Effector CD8-positive, alpha-beta T cell (primary cell): Measurements from ENCODE around the gene ACOT13.
"Not testable (repeated sequence)": the region's sequence is repeated elsewhere in the genome, so short reads cannot be mapped to it uniquely, and the experiment has no call there.

Source experiments
- DNase-seq: peaks from one replicate; lab custom pipeline; 2025; lab: John Stamatoyannopoulos, UW
- total RNA-seq, 4 experiments: gene quantifications; one replicate each; lab custom pipeline; 2026; lab: John Stamatoyannopoulos, UW

The ACOT13 gene
- 16.2 to 21.8 (median 20.6) reads per million in 4 experiments for total RNA-seq

DNA sequence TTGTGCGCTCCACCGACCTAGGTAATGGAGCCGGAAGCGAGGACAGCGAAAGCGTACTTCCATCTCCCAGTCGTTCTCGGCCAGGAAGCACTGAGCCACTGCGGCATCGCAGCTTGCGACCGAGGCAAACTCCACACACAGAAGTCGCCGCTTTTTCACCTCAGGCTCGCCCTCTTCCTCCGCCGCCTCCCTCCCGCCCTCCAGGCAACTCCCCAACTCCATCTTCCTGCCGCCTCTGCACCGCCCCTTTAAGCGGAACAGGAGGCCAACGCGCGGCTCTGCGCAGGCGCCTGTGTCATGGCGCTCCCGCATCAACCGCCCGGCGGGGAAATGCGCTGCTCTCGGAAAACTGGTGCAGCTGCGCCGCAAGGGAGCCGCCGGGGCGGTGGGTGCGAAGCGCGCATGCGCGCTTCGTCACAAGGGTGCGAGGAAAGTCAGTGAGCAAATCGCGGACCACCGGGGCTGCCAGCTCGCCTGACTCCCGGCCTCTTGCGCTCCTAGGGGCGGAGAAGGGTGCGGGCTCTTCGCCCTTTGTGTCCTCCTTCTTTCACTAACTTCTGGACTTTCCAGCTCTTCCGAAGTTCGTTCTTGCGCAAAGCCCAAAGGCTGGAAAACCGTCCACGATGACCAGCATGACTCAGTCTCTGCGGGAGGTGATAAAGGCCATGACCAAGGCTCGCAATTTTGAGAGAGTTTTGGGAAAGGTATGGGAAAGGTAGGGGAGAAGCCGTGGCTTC lies at the start of gene ACOT13, which contains the start of gene TDP2:
TSS of gene ACOT13 (plus strand) at position 437 of the 737 bp plus-strand sequence. CDS start at position 624, 187 bp downstream.
TSS of gene TDP2 (minus strand) at position 259 of the 737 bp plus-strand sequence. CDS start at position 222, 37 bp downstream.
- peak; percentile 96 for DNase-seq

DNA sequence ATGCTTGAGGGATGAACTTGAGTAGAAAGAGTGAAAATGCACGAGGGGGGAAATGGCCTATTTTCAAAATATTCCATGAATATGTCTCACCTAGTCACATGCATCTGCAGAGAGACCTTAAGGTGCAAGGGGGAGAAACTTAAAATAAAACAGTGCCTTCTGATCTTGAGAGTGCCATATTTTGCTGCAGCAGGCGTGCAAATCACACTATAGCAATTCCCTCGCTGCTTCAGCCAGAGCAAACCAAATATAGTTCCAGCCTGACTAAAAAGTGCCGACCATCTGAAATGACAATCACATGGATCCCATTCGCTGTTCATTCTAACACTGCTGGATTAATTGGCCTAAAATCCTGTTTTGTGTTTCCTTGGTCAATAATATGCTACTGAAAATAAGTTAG lies 47.2 kb upstream of the ACOT13 start:
- DNase-seq: no peak

DNA sequence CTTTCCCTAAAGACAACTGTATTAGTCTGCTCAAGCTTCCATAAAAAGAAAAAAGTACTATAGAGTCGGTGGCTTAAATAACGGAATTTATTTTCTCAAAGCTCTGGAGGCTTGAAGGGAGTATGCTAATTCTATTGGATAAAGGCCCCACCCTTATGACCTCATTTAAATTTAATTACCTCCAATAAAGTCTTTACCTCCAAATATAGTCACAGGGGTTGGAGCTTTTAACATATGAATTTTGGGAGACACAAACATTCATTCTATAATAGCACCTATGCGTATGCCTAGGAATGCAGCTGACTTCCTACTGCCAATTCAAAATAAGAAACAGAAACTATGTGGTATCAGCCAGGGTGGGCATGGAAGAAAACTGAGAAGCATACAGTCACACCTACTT lies 46.2 kb upstream of the ACOT13 start:
- no peak for DNase-seq

GRCh38 chr6:24621626-24622289 lies 45.1 kb upstream of the ACOT13 start:
- no peak for DNase-seq

DNA sequence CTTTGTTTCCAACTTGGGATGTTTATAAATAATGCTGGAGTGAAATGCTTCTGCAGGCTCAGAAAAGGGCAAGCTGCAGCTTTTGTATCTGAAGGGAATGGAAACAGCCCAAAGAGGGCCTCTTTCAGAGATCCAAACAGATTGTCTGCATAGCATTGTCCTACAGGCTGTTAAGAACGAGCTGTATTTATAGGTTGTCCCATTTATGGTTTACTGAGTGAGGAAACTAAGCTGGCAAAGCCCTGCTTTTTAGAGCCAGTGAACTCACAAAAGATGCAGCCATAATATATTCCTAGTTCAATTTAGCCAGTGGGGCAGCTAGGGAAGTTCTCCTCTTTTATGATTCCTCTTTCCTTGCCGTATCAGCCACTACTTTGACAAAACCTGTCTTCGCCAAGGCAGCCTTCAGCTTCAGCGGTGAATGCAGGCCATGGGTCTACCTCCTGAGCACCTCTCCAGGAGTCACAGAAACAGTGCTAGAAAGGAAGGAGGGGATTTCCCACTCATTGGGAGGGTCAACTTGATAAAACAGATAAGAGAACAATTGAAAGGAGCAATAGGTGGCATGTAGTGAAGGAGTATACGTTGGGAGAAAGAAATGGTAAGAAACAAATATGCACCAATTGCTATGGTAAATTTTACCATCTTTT lies 35.9 kb upstream of the ACOT13 start:
- no peak for DNase-seq

DNA sequence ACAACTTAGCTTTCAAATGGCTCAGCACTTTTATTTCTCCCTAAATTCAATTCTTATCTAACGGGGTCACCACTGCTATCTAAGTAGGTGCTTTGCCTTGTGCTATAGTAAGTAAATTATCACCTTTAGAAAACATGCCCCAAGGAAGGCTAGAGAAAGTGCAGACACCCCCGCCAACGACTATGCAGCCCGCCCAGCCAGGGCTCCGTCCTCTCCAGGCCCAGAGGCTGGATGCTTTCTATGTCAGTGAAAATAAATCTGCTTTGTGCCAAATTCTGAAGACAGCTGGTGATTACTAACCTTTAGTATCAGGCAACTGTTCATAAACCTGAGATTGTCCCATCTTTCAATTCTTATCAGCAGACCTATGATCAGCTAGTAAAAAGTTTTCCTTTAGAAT lies 35.2 kb upstream of the ACOT13 start:
- DNase-seq: no peak

DNA sequence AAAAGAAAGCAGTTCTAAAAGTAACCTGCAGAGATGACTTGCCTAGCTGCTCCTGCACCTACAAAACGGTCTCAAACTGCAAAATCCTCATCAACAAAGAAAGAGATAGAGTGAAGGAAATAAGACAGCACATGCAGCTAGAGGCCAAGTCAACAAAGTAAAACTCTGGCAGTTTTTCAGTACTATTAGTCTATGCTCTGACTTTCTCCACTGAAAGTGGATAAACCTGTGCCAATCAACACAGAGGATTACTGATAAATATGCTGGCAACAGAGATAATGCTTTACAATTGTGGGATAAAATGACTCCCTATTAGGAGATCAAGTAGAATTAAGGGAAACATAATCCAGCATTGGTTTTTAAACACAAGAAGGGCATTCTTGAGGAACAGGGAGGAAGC lies 34.3 kb upstream of the ACOT13 start:
- no peak for DNase-seq

DNA sequence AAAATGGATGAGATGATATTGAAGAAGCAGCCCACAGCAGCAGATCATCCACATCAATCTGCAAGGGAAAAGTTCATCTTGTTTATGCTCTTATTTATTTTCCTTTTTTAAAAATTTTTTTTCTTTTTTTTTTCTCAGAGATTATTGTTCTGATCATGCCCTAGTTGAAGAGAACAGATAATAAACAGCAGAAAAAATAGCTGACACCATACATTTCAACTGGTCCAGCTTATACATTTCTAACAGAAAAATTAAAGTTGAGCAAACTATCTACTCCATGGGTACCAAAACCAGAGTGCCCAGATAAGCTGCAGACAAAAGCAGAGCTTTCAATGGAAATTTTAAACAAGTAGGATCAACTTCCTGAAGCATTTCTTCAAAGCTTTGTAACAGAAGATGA lies 30.2 kb upstream of the ACOT13 start:
- no peak for DNase-seq

DNA sequence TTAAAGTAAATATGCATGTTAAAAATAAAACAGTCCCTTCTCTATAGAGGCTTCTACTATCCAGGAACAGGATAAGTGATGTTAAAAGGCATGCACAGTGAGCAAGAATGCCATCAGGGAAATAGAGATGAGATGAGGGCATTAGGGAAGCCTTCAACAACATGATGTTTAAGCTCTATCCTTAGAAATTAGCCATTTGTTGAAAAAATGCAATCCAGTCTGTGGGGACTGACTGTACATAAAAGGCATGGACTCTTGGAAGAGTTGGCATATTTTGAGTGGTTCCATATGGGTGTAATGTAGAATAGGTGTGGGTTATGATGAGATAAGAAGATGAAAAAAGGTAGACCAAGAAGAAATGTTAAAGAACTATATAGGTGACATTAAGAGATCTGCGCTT lies 26.7 kb upstream of the ACOT13 start:
- no peak for DNase-seq

- DNase-seq: not testable (repeated sequence)
Measured at GRCh38 chr6:24640631-24641030, 26.2 kb upstream of the ACOT13 start.

GRCh38 chr6:24642061-24642460 lies 24.8 kb upstream of the ACOT13 start:
- no peak for DNase-seq

DNA sequence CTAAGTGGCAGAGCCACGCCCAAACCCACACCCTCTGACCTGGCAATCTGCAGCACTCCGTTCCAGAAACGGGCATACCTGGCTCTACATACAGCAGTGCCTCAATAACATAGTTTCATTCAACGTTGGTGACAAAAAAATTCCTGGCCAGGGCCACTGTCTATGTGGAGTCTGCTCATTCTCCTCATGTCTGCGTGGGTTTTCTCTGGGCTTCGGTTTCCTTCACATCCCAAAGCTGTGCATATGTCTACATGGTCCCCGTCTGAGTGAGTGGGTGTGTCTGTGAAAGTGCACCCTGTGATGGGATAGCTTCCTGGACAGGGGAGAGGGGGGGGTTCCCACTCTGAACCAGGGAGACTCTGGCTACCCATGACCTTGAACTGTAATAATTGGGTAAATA lies 23.0 kb upstream of the ACOT13 start:
- no peak for DNase-seq

GRCh38 chr6:24644377-24644776 lies 22.5 kb upstream of the ACOT13 start:
- DNase-seq: no peak

- no peak for DNase-seq
Measured at GRCh38 chr6:24646771-24647170, 20.1 kb upstream of the ACOT13 start.

- DNase-seq: no peak
Measured at GRCh38 chr6:24648276-24648675, 18.6 kb upstream of the ACOT13 start.

- no peak for DNase-seq
Measured at GRCh38 chr6:24649691-24650090, 17.2 kb upstream of the ACOT13 start.

DNA sequence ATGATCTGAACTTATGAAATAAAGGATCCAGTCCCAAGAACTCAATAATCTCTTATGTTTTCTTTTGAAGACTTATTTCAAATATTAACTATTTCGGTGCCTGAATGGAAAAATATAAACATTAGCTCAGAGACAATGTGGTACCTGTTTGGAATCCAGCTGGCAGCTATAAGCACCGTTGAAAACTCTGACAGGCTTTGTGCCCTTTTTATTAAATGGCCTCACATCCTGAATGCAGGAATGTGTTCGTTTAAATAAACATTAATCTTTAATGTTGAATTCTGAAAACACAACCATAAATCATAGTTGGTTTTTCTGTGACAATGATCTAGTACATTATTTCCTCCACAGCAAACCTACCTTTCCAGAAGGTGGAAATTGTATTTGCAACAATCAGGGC lies 16.5 kb upstream of the ACOT13 start:
- no peak for DNase-seq

- DNase-seq: no peak
Measured at GRCh38 chr6:24655215-24655614, 11.7 kb upstream of the ACOT13 start.

- no peak for DNase-seq
Measured at GRCh38 chr6:24658573-24659560, 8.0 kb upstream of the ACOT13 start.

GRCh38 chr6:24659561-24659960 lies 7.3 kb upstream of the ACOT13 start:
- DNase-seq: no peak

- DNase-seq: no peak
Measured at GRCh38 chr6:24660105-24660504, 6.8 kb upstream of the ACOT13 start.

DNA sequence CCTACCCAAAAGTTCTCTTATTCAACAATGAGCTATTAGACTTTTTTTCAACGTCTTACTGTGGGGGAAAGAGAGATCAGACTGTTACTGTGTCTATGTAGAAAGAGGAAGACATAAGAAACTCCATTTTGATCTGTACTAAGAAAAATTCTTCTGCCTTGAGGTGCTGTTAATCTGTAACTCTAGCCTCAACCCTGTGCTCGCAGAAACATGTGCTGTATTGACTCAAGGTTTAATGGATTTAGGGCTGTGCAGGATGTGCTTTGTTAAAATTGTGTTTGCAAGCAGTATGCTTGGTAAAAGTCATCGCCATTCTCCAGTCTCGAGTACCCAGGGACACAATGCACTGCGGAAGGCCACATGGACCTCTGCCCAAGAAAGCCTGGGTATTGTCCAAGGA lies 5.1 kb upstream of the ACOT13 start:
- DNase-seq: not testable (repeated sequence)
